Neutrophil (primary cell): Measurements from ENCODE around the gene NCAPG2.

ENCODE experiments used
- H3K27ac ChIP-seq: fragments of 200-600 bp; sonication (generic); 2 replicates; pipeline ENCODE4 v1.5.1; 2016; ENCODE audit warnings: mild to moderate bottlenecking, moderate library complexity
- H3K27me3 ChIP-seq: fragments of 200-600 bp; sonication (generic); 2 replicates; pipeline ENCODE4 v1.6.0; 2016; ENCODE audit warnings: mild to moderate bottlenecking
- H3K36me3 ChIP-seq: fragments of 200-600 bp; sonication (generic); 2 replicates; pipeline ENCODE4 v1.5.1; 2017
- H3K4me1 ChIP-seq, 2 experiments: fragments of 200-600 bp in 1 of 2; sonication (generic) in 1 of 2; 1 replicate in 1 of 2; 2 replicates in 1 of 2; pipeline versions ENCODE4 v1.5.1 to v1.6.1; 2013 to 2016; ENCODE audit warnings: low read depth in 1 of 2, low read length in 1 of 2, mild to moderate bottlenecking in 1 of 2, moderate library complexity in 1 of 2; ENCODE audit not compliant: control insufficient read depth in 1 of 2, insufficient read depth in 1 of 2
- H3K4me3 ChIP-seq, 2 experiments: fragments of 200-600 bp in 1 of 2; sonication (generic) in 1 of 2; 1 replicate in 1 of 2; 2 replicates in 1 of 2; pipeline ENCODE4 v1.5.1; 2013 to 2016; ENCODE audit warnings: low read depth in 1 of 2, low read length in 1 of 2, mild to moderate bottlenecking in 1 of 2, moderate library complexity in 1 of 2
- H3K9me3 ChIP-seq: fragments of 200-600 bp; sonication (generic); 2 replicates; pipeline ENCODE4 v1.5.1; 2016
- TF ChIP-seq, protein P1 (sequence below): fragments of 200-600 bp; sonication (generic); IDR thresholded peaks from 2 replicates; pipeline ENCODE4 v1.5.1; 2016; ENCODE audit warnings: antibody characterized with exemption

The NCAPG2 gene

GRCh38 chr7:158729646-158730382, 25.2 kb upstream of the NCAPG2 start:
- TF ChIP-seq, protein P1, sequence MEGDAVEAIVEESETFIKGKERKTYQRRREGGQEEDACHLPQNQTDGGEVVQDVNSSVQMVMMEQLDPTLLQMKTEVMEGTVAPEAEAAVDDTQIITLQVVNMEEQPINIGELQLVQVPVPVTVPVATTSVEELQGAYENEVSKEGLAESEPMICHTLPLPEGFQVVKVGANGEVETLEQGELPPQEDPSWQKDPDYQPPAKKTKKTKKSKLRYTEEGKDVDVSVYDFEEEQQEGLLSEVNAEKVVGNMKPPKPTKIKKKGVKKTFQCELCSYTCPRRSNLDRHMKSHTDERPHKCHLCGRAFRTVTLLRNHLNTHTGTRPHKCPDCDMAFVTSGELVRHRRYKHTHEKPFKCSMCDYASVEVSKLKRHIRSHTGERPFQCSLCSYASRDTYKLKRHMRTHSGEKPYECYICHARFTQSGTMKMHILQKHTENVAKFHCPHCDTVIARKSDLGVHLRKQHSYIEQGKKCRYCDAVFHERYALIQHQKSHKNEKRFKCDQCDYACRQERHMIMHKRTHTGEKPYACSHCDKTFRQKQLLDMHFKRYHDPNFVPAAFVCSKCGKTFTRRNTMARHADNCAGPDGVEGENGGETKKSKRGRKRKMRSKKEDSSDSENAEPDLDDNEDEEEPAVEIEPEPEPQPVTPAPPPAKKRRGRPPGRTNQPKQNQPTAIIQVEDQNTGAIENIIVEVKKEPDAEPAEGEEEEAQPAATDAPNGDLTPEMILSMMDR: no peak
- peaks cover 7% of the 10 kb centered on the region for H3K36me3 ChIP-seq
- peak overlapping the region; percentile 54 for H3K27ac ChIP-seq
- no peaks in the 10 kb centered on the region for H3K9me3 ChIP-seq
- H3K27me3 ChIP-seq: no peaks in the 10 kb centered on the region
- no peak overlapping the region for H3K4me3 ChIP-seq
- peaks cover 8 to 9% of the 10 kb centered on the region in 2 experiments for H3K4me1 ChIP-seq

- Histone ChIP-seq H3K4me3 (no peak overlapping the region), H3K4me1 (peaks cover 8 to 9% of the 10 kb centered on the region in 2 experiments), H3K9me3 (no peaks in the 10 kb centered on the region), H3K36me3 (peaks cover 4% of the 10 kb centered on the region), H3K27ac (no peak overlapping the region), H3K27me3 (no peaks in the 10 kb centered on the region)
- TF ChIP-seq, protein P1: no peak
These were observed 24.5 kb upstream of the NCAPG2 start for GRCh38 chr7:158728911-158729645.

DNA sequence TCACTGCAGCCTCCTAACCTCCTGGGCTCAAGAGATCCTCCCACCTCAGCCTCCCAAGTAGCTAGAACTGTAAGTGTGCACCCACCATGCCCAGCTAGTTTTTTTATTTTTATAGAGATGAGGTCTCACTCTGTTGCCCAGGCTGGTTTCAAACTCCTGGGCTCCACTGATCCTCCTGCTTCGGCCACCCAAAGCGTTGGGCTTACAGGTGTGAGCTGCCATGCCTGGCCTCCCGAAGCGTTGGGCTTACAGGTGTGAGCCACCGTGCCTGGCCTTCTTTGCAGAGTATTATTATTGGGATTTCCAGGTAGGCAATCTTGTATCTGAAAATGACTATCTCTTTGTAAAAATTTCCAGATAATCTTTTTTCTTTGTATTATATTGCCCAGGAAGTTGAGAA, 23.1 kb upstream of the NCAPG2 start:
- Histone ChIP-seq H3K36me3 (no peaks in the 10 kb centered on the region), H3K27ac (no peak overlapping the region), H3K9me3 (no peaks in the 10 kb centered on the region), H3K4me1 (peaks cover 8 to 9% of the 10 kb centered on the region in 2 experiments), H3K4me3 (no peak overlapping the region), H3K27me3 (no peaks in the 10 kb centered on the region)
- TF ChIP-seq, protein P1: no peak

DNA sequence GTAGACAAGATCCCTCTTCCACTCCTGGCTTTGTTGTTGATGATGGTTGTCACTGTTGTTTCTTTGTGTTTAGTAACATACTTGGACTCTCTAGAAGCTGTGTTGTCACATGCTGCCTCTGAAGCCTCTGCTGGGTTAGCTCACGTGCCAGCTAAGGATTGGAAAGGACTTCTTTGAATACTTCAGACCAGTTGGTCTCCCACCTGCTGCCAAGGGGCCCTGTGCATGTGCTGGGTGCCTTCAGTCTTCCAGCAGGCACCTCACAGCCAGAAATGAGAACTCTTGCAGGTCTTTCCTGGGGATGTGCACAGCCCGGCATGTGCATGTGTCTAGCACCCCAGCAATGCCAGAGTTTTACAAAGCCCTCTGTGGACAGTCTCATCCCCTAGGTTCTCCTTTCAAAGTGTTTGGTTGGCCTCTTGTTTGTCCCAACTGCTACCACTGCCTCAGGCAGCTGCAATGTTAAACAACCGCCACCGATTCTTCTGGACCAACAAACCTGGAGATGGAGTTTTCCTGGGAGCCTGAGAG, 21.7 kb upstream of the NCAPG2 start:
- Histone ChIP-seq H3K4me1 (peaks cover 8 to 9% of the 10 kb centered on the region in 2 experiments), H3K4me3 (no peak overlapping the region), H3K9me3 (no peaks in the 10 kb centered on the region)

GRCh38 chr7:158725506-158725800, 20.8 kb upstream of the NCAPG2 start:
- H3K9me3 ChIP-seq: no peaks in the 10 kb centered on the region
- H3K27me3 ChIP-seq: no peaks in the 10 kb centered on the region
- TF ChIP-seq, protein P1: no peak
- no peak overlapping the region for H3K27ac ChIP-seq
- H3K36me3 ChIP-seq: no peaks in the 10 kb centered on the region
- H3K4me1 ChIP-seq: peaks cover 2% of the 10 kb centered on the region in 2 experiments
- H3K4me3 ChIP-seq: no peak overlapping the region

More for the DNA sequence above, 21.7 kb upstream of the NCAPG2 start:
- Histone ChIP-seq H3K27me3 (no peaks in the 10 kb centered on the region), H3K36me3 (no peaks in the 10 kb centered on the region), H3K27ac (no peak overlapping the region)
- TF ChIP-seq, protein P1: no peak
